Motor neuron (in vitro differentiated cells): ENCODE data around the gene RIMOC1. TPM values are rescaled to one million over a fixed set of nuclear protein-coding genes. Genes with fewer than 3 reads are reported as not detected.

Experiments used
- ATAC-seq, 8 experiments: fragments of 200-7000 bp; cut with Tn5 transposase; replicated peaks in 6 of 8; 2 replicates each; pipeline ENCODE4 v1.8.0; 2021; ENCODE audit warnings: mild to moderate bottlenecking in 8 of 8, moderate library complexity in 8 of 8
- H3K27ac ChIP-seq, 2 donors: fragments of 250-450 bp; sonication (Bioruptor Pico); 2 replicates each; pipeline ENCODE4 v1.9.0; 2021; ENCODE audit warnings: antibody characterized with exemption in 2 of 2, mild to moderate bottlenecking in 2 of 2, moderate library complexity in 1 of 2
- H3K4me1 ChIP-seq, 2 donors: fragments of 250-450 bp; sonication (Bioruptor Pico); replicated peaks in 1 of 2; 2 replicates each; pipeline ENCODE4 v1.6.1; 2021; ENCODE audit warnings: antibody characterized with exemption in 2 of 2, mild to moderate bottlenecking in 2 of 2, moderate library complexity in 1 of 2
- H3K4me3 ChIP-seq, 5 donors: fragments of 250-450 bp; sonication (Bioruptor Pico); 2 replicates each; pipeline ENCODE4 v1.9.0; 2021; ENCODE audit warnings: antibody characterized with exemption in 5 of 5, mild to moderate bottlenecking in 5 of 5, moderate library complexity in 4 of 5
- WGBS, 10 experiments: fragments of 450-650 bp; shearing (Covaris generic); methylation state at CpG; one replicate each; pipeline ENCODE4 v1.0.0; 2022; 5-methylcytosine and 5-hydroxymethylcytosine counted together
- in situ Hi-C, 9 experiments: fragments of 400-800 bp; cut with MboI; loops; one replicate each; pipeline ENCODE4 v1.15.0; 2021; ENCODE audit warnings: low sequenced_read_pairs in 9 of 9, low pct_unique_long_range_greater_than_20kb in 2 of 9; ENCODE audit not compliant: unreplicated experiment in 9 of 9
- total RNA-seq, 8 experiments: library from RNA; unstranded; fragments of 300-600 nt; gene quantifications; 2 replicates each; pipeline versions ENCODE4 v1.2.3 to v1.2.4, GENCODE V29; 2022

The RIMOC1 gene
- total RNA-seq, 8 experiments from 2014 or later, result 13.1 to 31.4 (median 23.2) TPM

GRCh38 chr5:41875121-41875520 is 29.0 kb upstream of the RIMOC1 start:
- H3K4me3 ChIP-seq, result no peak overlapping the region
- peaks cover 4% of the 10 kb centered on the region in 2 donors for H3K4me1 ChIP-seq
- no peak for ATAC-seq
- in situ Hi-C loops, result no loop called here
- H3K27ac ChIP-seq, result no peak overlapping the region

GRCh38 chr5:41876678-41877077 is 27.5 kb upstream of the RIMOC1 start:
- H3K27ac ChIP-seq, result no peak overlapping the region
- no peak for ATAC-seq
- no peak overlapping the region for H3K4me3 ChIP-seq
- 14 to 80% (median 43%) methylated on average over 1 to 2 of the region's 2 CpGs; no CpG with 5 or more reads in 2 of the 10 experiments for WGBS, 10 experiments
- in situ Hi-C loops, result no loop called here
- no peaks in the 10 kb centered on the region for H3K4me1 ChIP-seq

- WGBS, 10 experiments, result 36 to 100% (median 97%) methylated on average over 1 of the region's 1 CpG
- no peaks in the 10 kb centered on the region for H3K4me1 ChIP-seq
- no peak for ATAC-seq
- in situ Hi-C loops, result no loop called here
- no peak overlapping the region for H3K27ac ChIP-seq
- no peak overlapping the region for H3K4me3 ChIP-seq
Measured at GRCh38 chr5:41877408-41877807, 26.7 kb upstream of the RIMOC1 start.

- Histone ChIP-seq H3K4me3 (no peak overlapping the region), H3K4me1 (no peaks in the 10 kb centered on the region), H3K27ac (no peak overlapping the region)
- in situ Hi-C loops, result no loop called here
- WGBS, 10 experiments, result 40 to 100% (median 71%) methylated on average over 1 to 2 of the region's 2 CpGs; no CpG with 5 or more reads in 1 of the 10 experiments
- ATAC-seq, result no peak
Measured at GRCh38 chr5:41878173-41878572, 26.0 kb upstream of the RIMOC1 start.

- WGBS, 10 experiments, result 25 to 75% (median 57%) methylated on average over 1 to 3 of the region's 3 CpGs; no CpG with 5 or more reads in 1 of the 10 experiments
- no peaks in the 10 kb centered on the region for H3K4me1 ChIP-seq
- ATAC-seq, result no peak
- no peak overlapping the region for H3K27ac ChIP-seq
- no peak overlapping the region for H3K4me3 ChIP-seq
- in situ Hi-C loops, result no loop called here
Measured at GRCh38 chr5:41878643-41879478, 25.3 kb upstream of the RIMOC1 start.

- in situ Hi-C loops, result no loop called here
- H3K4me1 ChIP-seq, result no peaks in the 10 kb centered on the region
- H3K27ac ChIP-seq, result no peak overlapping the region
- no peak overlapping the region for H3K4me3 ChIP-seq
- no peak for ATAC-seq
- WGBS, 10 experiments, result 27 to 92% (median 50%) methylated on average over 1 to 4 of the region's 5 CpGs
Measured at GRCh38 chr5:41882765-41883164, 21.4 kb upstream of the RIMOC1 start.

GRCh38 chr5:41883243-41883642 is 20.9 kb upstream of the RIMOC1 start:
- Histone ChIP-seq H3K4me3 (no peak overlapping the region), H3K27ac (no peak overlapping the region), H3K4me1 (no peaks in the 10 kb centered on the region)
- no peak for ATAC-seq
- in situ Hi-C loops, result no loop called here
- WGBS, 10 experiments, result 0 to 93% (median 82%) methylated on average over 1 to 3 of the region's 3 CpGs; no CpG with 5 or more reads in 1 of the 10 experiments

- Histone ChIP-seq H3K27ac (no peak overlapping the region), H3K4me3 (no peak overlapping the region), H3K4me1 (no peaks in the 10 kb centered on the region)
- in situ Hi-C loops, result no loop called here
- no peak for ATAC-seq
- WGBS, 10 experiments, result 83 to 100% (median 100%) methylated on average over 1 to 2 of the region's 2 CpGs; no CpG with 5 or more reads in 7 of the 10 experiments
Measured at GRCh38 chr5:41883936-41884335, 20.2 kb upstream of the RIMOC1 start.

- H3K4me3 ChIP-seq, result no peak overlapping the region
- ATAC-seq, result no peak
- no peak overlapping the region for H3K27ac ChIP-seq
- in situ Hi-C loops, result no loop called here
- H3K4me1 ChIP-seq, result no peaks in the 10 kb centered on the region
Measured at GRCh38 chr5:41885286-41885685, 18.9 kb upstream of the RIMOC1 start.

GRCh38 chr5:41891066-41891707 is 13.0 kb upstream of the RIMOC1 start:
- Histone ChIP-seq H3K27ac (no peak overlapping the region), H3K4me1 (no peaks in the 10 kb centered on the region), H3K4me3 (no peak overlapping the region)
- in situ Hi-C loops, result no loop called here
- ATAC-seq, result no peak
- 0 to 80% (median 31%) methylated on average over 1 to 2 of the region's 2 CpGs; no CpG with 5 or more reads in 1 of the 10 experiments for WGBS, 10 experiments

- H3K4me3 ChIP-seq, result no peak overlapping the region
- no peaks in the 10 kb centered on the region for H3K4me1 ChIP-seq
- in situ Hi-C loops, result no loop called here
- no peak overlapping the region for H3K27ac ChIP-seq
- no peak for ATAC-seq
Measured at GRCh38 chr5:41892031-41892430, 12.1 kb upstream of the RIMOC1 start.

- H3K27ac ChIP-seq, result no peak overlapping the region
- no peaks in the 10 kb centered on the region for H3K4me1 ChIP-seq
- ATAC-seq, result no peak
- in situ Hi-C loops, result no loop called here
- H3K4me3 ChIP-seq, result no peak overlapping the region
- 0 to 100% (median 69%) methylated on average over 1 to 3 of the region's 3 CpGs for WGBS, 10 experiments
Measured at GRCh38 chr5:41893074-41893851, 10.9 kb upstream of the RIMOC1 start.

GRCh38 chr5:41896230-41896629 is 7.9 kb upstream of the RIMOC1 start:
- no peak overlapping the region for H3K27ac ChIP-seq
- no peak overlapping the region for H3K4me3 ChIP-seq
- H3K4me1 ChIP-seq, result no peaks in the 10 kb centered on the region
- no peak for ATAC-seq
- in situ Hi-C loops, result no loop called here
- 20 to 67% (median 51%) methylated on average over 1 to 2 of the region's 2 CpGs; no CpG with 5 or more reads in 3 of the 10 experiments for WGBS, 10 experiments
